ENCODE results near the gene ST14. TPM values are rescaled to one million over a fixed set of nuclear protein-coding genes. Genes with fewer than 3 reads are reported as not detected.

Gene ST14
- total RNA-seq, 2 donors from 2014 or later: 0.81 to 1.1 TPM

Other genes with a start within 250 kb of the ST14 start
- gene PRDM10, start 156.9 kb upstream of the ST14 start, total RNA-seq: 10 to 100 TPM; 11.6 to 12.2 TPM
- gene APLP2, start 89.9 kb upstream of the ST14 start, total RNA-seq: 10 to 100 TPM; 37.7 to 44.4 TPM
- gene ZBTB44, start 155.1 kb downstream of the ST14 start, total RNA-seq: 10 to 100 TPM; 47.7 to 48.1 TPM

Measured in T-helper 17 cell (primary cell).